OCI-LY3 (cell line): ENCODE data around the gene LHFPL6.

Experiments used
- CTCF ChIP-seq: fragments of 200-600, 300-600 bp; sonication (generic); IDR thresholded peaks from 2 replicates; pipeline ENCODE4 v1.5.1; 2014; ENCODE audit warnings: antibody characterized with exemption, low read length, low read depth
- EZH2phosphoT487 ChIP-seq: fragments of 200-600 bp; shearing (Covaris generic); IDR thresholded peaks from 2 replicates; pipeline ENCODE4 v1.6.1; 2018; ENCODE audit warnings: antibody characterized with exemption, mixed run types, low read depth

- TF ChIP-seq CTCF: no peak
- TF ChIP-seq EZH2phosphoT487: no peak
These were observed 2.8 kb upstream of the LHFPL6 start for GRCh38 chr13:39605677-39606320.
